ENCODE results near the gene ZFAND6.
"Not testable (repeated sequence)": the region's sequence is repeated elsewhere in the genome, so short reads cannot be mapped to it uniquely, and the experiment has no call there.

The ZFAND6 gene

DNA sequence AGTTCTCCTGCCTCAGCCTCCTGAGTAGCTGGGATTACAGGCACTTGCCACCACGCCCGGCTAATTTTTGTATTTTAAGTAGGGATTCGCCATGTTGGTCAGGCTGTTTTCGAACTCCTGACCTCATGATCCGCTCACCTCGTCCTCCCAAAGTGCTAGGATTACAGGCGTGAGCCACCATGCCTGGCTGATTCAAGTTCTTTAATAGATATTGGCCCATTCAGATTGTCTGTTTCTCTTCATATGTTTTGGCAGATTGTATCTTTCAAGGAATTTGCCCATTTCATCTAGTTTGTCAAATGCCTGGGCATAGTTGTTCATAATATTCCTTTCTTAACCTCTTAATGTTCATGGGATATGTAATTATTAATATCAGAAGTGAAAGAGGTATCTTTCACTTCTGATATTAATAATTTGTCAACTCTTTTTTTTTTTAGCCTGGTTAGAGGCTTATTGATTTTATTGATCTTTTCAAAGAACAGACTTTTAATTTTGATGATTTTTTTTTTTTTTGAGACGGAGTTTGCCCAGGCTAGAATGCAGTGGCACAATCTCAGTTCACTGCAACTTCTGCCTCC, 40.2 kb upstream of the ZFAND6 start:
- peak overlapping the region; percentile 70 for H3K4me2 ChIP-seq (ENCODE audit: low read length)
- H3K27me3 ChIP-seq (ENCODE audit: control insufficient read depth, low read length): no peaks in the 10 kb centered on the region
- H3K79me2 ChIP-seq (ENCODE audit: control insufficient read depth, low read length): no peaks in the 10 kb centered on the region
- H3K27ac ChIP-seq (ENCODE audit: low read depth, low read length): no peak overlapping the region
- H3F3A ChIP-seq (ENCODE audit: control insufficient read depth, insufficient read depth): peaks cover 12% of the 10 kb centered on the region
- H3K9me2 ChIP-seq (replicated peaks; ENCODE audit: control insufficient read depth, low read length): no peaks in the 10 kb centered on the region
- peaks cover 63% of the 10 kb centered on the region for H3K4me1 ChIP-seq (ENCODE audit: control insufficient read depth, low read length)
- TF ChIP-seq, protein P1, sequence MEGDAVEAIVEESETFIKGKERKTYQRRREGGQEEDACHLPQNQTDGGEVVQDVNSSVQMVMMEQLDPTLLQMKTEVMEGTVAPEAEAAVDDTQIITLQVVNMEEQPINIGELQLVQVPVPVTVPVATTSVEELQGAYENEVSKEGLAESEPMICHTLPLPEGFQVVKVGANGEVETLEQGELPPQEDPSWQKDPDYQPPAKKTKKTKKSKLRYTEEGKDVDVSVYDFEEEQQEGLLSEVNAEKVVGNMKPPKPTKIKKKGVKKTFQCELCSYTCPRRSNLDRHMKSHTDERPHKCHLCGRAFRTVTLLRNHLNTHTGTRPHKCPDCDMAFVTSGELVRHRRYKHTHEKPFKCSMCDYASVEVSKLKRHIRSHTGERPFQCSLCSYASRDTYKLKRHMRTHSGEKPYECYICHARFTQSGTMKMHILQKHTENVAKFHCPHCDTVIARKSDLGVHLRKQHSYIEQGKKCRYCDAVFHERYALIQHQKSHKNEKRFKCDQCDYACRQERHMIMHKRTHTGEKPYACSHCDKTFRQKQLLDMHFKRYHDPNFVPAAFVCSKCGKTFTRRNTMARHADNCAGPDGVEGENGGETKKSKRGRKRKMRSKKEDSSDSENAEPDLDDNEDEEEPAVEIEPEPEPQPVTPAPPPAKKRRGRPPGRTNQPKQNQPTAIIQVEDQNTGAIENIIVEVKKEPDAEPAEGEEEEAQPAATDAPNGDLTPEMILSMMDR (IDR thresholded peaks at IDR 0.05; ENCODE audit: low read depth, low read length, poor library complexity, severe bottlenecking): no peak
- TF ChIP-seq EZH2phosphoT487 (IDR thresholded peaks at IDR 0.05; ENCODE audit: borderline replicate concordance, low read length): no peak
- H3K4me3 ChIP-seq (ENCODE audit: low read length): no peak overlapping the region
- H3K9me3 ChIP-seq (ENCODE audit: control insufficient read depth, insufficient read depth, low read length): peaks cover 3% of the 10 kb centered on the region; the same call in 1 of the 2 replicates
- H4K20me1 ChIP-seq (ENCODE audit: control insufficient read depth, insufficient read depth, low read depth, low read length): no peaks in the 10 kb centered on the region
- H3K36me3 ChIP-seq (ENCODE audit: control insufficient read depth, low read length): no peaks in the 10 kb centered on the region

GRCh38 chr15:80020149-80020548, 39.3 kb upstream of the ZFAND6 start:
- H3K36me3 ChIP-seq (ENCODE audit: control insufficient read depth, low read length); H3K9me3 ChIP-seq (ENCODE audit: control insufficient read depth, insufficient read depth, low read length); H3K27ac ChIP-seq (ENCODE audit: low read depth, low read length); H3F3A ChIP-seq (ENCODE audit: control insufficient read depth, insufficient read depth); H3K79me2 ChIP-seq (ENCODE audit: control insufficient read depth, low read length); H3K27me3 ChIP-seq (ENCODE audit: control insufficient read depth, low read length); H3K4me2 ChIP-seq (ENCODE audit: low read length); H3K4me3 ChIP-seq (ENCODE audit: low read length); H3K9me2 ChIP-seq (replicated peaks; ENCODE audit: control insufficient read depth, low read length); H4K20me1 ChIP-seq (ENCODE audit: control insufficient read depth, insufficient read depth, low read depth, low read length): not testable (repeated sequence)
- H3K4me1 ChIP-seq (ENCODE audit: control insufficient read depth, low read length): peaks cover 63% of the 10 kb centered on the region

- H3K4me2 ChIP-seq (ENCODE audit: low read length): no peak overlapping the region
These were observed 38.7 kb upstream of the ZFAND6 start for GRCh38 chr15:80020731-80021130.

GRCh38 chr15:80026310-80026709, 33.2 kb upstream of the ZFAND6 start:
- Histone ChIP-seq H3K4me2 (ENCODE audit: low read length) (no peak overlapping the region), H3K79me2 (ENCODE audit: control insufficient read depth, low read length) (no peaks in the 10 kb centered on the region), H3K9me3 (ENCODE audit: control insufficient read depth, insufficient read depth, low read length) (peaks cover 3% of the 10 kb centered on the region; the same call in 1 of the 2 replicates), H3K27me3 (ENCODE audit: control insufficient read depth, low read length) (no peaks in the 10 kb centered on the region), H3K36me3 (ENCODE audit: control insufficient read depth, low read length) (no peaks in the 10 kb centered on the region), H3K9me2 (replicated peaks; ENCODE audit: control insufficient read depth, low read length) (no peaks in the 10 kb centered on the region), H3K27ac (ENCODE audit: low read depth, low read length) (no peak overlapping the region), H3F3A (ENCODE audit: control insufficient read depth, insufficient read depth) (no peaks in the 10 kb centered on the region), H3K4me1 (ENCODE audit: control insufficient read depth, low read length) (peaks cover 24% of the 10 kb centered on the region), H3K4me3 (ENCODE audit: low read length) (no peak overlapping the region), H4K20me1 (ENCODE audit: control insufficient read depth, insufficient read depth, low read depth, low read length) (no peaks in the 10 kb centered on the region)
- TF ChIP-seq, protein P1 (IDR thresholded peaks at IDR 0.05; ENCODE audit: low read depth, low read length, poor library complexity, severe bottlenecking): no peak
- TF ChIP-seq EZH2phosphoT487 (IDR thresholded peaks at IDR 0.05; ENCODE audit: borderline replicate concordance, low read length): no peak

More at GRCh38 chr15:80020731-80021130, 38.7 kb upstream of the ZFAND6 start:
- Histone ChIP-seq H3K4me1 (ENCODE audit: control insufficient read depth, low read length) (peaks cover 63% of the 10 kb centered on the region), H3K79me2 (ENCODE audit: control insufficient read depth, low read length) (no peaks in the 10 kb centered on the region), H3K36me3 (ENCODE audit: control insufficient read depth, low read length) (no peaks in the 10 kb centered on the region), H3F3A (ENCODE audit: control insufficient read depth, insufficient read depth) (peaks cover 3% of the 10 kb centered on the region), H3K27me3 (ENCODE audit: control insufficient read depth, low read length) (no peaks in the 10 kb centered on the region), H3K9me3 (ENCODE audit: control insufficient read depth, insufficient read depth, low read length) (peaks cover 3% of the 10 kb centered on the region; the same call in 1 of the 2 replicates), H4K20me1 (ENCODE audit: control insufficient read depth, insufficient read depth, low read depth, low read length) (no peaks in the 10 kb centered on the region), H3K27ac (ENCODE audit: low read depth, low read length) (no peak overlapping the region), H3K4me3 (ENCODE audit: low read length) (no peak overlapping the region), H3K9me2 (replicated peaks; ENCODE audit: control insufficient read depth, low read length) (no peaks in the 10 kb centered on the region)
- TF ChIP-seq, protein P1 (IDR thresholded peaks at IDR 0.05; ENCODE audit: low read depth, low read length, poor library complexity, severe bottlenecking): no peak
- TF ChIP-seq EZH2phosphoT487 (IDR thresholded peaks at IDR 0.05; ENCODE audit: borderline replicate concordance, low read length): no peak
